C4-2B (cell line): ENCODE measurements around the gene APLF.
"Not testable (repeated sequence)": the region's sequence is repeated elsewhere in the genome, so short reads cannot be mapped to it uniquely, and the experiment has no call there.

ENCODE experiments used
- ZFX ChIP-seq: fragments of 450-650 bp; IDR thresholded peaks from 2 replicates; pipeline ENCODE4 v1.6.1; 2017
- TF ChIP-seq, protein P1 (sequence below): fragments of 450-650 bp; conservative IDR thresholded peaks from 2 replicates; pipeline ENCODE4 v1.5.1; 2017; ENCODE audit warnings: mild to moderate bottlenecking

DNA sequence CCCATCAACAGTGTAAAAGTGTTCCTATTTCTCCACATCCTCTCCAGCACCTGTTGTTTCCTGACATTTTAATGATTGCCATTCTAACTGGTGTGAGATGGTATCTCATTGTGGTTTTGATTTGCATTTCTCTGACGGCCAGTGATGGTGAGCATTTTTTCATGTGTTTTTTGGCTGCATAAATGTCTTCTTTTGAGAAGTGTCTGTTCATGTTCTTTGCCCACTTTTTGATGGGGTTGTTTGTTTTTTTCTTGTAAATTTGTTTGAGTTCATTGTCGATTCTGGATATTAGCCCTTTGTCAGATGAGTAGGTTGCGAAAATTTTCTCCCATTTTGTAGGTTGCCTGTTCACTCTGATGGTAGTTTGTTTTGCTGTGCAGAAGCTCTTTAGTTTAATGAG is 21.0 kb upstream of the APLF start:
- TF ChIP-seq, protein P1, sequence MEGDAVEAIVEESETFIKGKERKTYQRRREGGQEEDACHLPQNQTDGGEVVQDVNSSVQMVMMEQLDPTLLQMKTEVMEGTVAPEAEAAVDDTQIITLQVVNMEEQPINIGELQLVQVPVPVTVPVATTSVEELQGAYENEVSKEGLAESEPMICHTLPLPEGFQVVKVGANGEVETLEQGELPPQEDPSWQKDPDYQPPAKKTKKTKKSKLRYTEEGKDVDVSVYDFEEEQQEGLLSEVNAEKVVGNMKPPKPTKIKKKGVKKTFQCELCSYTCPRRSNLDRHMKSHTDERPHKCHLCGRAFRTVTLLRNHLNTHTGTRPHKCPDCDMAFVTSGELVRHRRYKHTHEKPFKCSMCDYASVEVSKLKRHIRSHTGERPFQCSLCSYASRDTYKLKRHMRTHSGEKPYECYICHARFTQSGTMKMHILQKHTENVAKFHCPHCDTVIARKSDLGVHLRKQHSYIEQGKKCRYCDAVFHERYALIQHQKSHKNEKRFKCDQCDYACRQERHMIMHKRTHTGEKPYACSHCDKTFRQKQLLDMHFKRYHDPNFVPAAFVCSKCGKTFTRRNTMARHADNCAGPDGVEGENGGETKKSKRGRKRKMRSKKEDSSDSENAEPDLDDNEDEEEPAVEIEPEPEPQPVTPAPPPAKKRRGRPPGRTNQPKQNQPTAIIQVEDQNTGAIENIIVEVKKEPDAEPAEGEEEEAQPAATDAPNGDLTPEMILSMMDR = not testable (repeated sequence)
- not testable (repeated sequence) for TF ChIP-seq ZFX
